22Rv1 (cell line): ENCODE measurements around the gene MED25.

ENCODE experiments used
- H3K27ac ChIP-seq: fragments of 450-650 bp; 2 replicates; pipeline ENCODE4 v1.5.1; 2017
- CTCF ChIP-seq: fragments of 450-650 bp; IDR thresholded peaks from 2 replicates; pipeline ENCODE4 v1.5.1; 2017; ENCODE audit warnings: mild to moderate bottlenecking
- ZFX ChIP-seq: fragments of 450-650 bp; IDR thresholded peaks from 2 replicates; pipeline ENCODE4 v1.6.1; 2017; ENCODE audit warnings: antibody characterized with exemption, borderline replicate concordance

MED25 gene

DNA sequence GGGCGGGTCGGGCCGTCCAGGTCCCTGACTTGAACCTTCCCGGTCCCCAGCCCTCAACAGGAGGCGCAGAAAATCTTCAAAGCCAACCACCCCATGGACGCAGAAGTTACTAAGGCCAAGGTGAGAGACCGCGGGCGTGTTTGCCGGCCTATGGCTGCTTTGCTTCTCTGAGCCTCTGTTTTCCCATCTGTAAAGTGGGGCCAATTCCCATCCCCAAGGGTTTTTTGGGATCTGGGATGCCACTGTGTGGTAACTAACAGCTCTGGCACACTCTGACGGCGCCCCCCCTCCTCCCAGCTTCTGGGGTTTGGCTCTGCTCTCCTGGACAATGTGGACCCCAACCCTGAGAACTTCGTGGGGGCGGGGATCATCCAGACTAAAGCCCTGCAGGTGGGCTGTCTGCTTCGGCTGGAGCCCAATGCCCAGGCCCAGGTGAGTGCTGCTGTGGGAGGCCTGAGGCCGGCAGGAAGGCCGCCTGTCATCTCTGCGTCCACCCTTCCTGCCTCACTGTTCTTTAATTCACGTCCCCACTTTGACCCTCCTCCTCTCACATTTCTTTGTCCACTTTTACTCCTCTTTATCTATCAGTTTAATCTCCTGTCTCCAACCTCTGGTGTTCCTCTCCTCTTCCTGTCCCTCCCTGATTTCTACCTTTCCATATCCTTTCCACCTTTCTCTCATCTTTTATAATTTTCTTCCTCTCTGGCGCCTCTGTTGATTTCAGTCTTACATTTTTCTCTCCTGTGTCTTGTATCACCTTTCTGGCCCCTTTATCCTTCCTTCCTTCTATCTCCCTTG lies 12.1 kb upstream of the MED25 start:
- peak overlapping the region; percentile 85 for H3K27ac ChIP-seq

GRCh38 chr19:49806620-49806959 lies 11.5 kb upstream of the MED25 start:
- peak overlapping the region; percentile 85 for H3K27ac ChIP-seq
- TF ChIP-seq CTCF (no peak), ZFX (no peak)

More for the DNA sequence above, 12.1 kb upstream of the MED25 start:
- TF ChIP-seq CTCF (no peak), ZFX (no peak)

- peak overlapping the region; percentile 85 for H3K27ac ChIP-seq
- no peak for TF ChIP-seq ZFX
- no peak for TF ChIP-seq CTCF
Observed at GRCh38 chr19:49807058-49807903, 10.8 kb upstream of the MED25 start.

- peak overlapping the region; percentile 85 for H3K27ac ChIP-seq
- TF ChIP-seq ZFX = no peak
- no peak for TF ChIP-seq CTCF
Observed at GRCh38 chr19:49807904-49808675, 10.0 kb upstream of the MED25 start.

DNA sequence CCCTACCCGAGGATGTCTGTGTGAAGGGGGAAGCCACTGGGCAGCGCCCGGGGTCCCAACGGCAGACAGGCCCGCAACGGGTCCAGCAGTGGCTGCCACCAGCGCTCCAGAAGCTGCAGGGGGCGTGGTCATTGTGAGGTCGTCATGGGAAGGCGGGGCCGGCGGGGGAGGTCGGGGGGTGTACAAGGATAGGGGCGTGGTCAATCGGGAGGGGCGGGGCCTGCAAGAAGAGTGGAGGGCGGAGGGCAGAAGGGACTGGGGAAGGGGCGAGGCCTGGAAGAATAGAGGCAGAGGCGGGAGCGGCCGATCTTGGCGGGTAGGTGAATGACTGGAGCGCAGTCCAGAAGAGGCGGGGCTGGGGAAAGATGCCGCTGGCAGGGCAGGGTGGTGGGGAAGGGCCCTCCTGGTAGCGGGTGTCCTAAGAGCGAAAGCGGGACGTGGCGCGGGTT lies 9.4 kb upstream of the MED25 start:
- TF ChIP-seq ZFX (no peak), CTCF (no peak)
- H3K27ac ChIP-seq = peak overlapping the region; percentile 85

- H3K27ac ChIP-seq = peak overlapping the region; percentile 85
- TF ChIP-seq ZFX = no peak
- TF ChIP-seq CTCF = peak; percentile 38
Observed at GRCh38 chr19:49809160-49809940, 8.7 kb upstream of the MED25 start.
